Activated naive CD4-positive, alpha-beta T cell treated with anti-CD3 and anti-CD28 coated beads, Interleukin-2, amount 50 U/mL, for 72 hours (primary cell): ENCODE data around the gene P3H2. TPM values are rescaled to one million over a fixed set of nuclear protein-coding genes. Genes with fewer than 3 reads are reported as not detected.
A peak's percentile ranks its signal among the peaks of the same experiment; 100 is the strongest.

Source experiments
- ATAC-seq, 2 donors: fragments of 150-1000 bp; cut with Tn5 transposase; 2 replicates each; pipeline ENCODE4 v1.10.0; 2021; ENCODE audit warnings: mild to moderate bottlenecking in 2 of 2, moderate library complexity in 2 of 2
- DNase-seq, 2 donors: peaks; one replicate each; pipeline ENCODE4 v3.0.0; 2021 to 2022; ENCODE audit warnings: low spot score in 2 of 2
- H3K27ac Mint-ChIP-seq, 2 donors: one replicate each; pipeline ENCODE4 v1.8.0; 2022; ENCODE audit warnings: mild to moderate bottlenecking in 2 of 2, mixed read lengths in 2 of 2
- H3K36me3 Mint-ChIP-seq, 2 donors: one replicate each; pipeline ENCODE4 v1.8.0; 2022; ENCODE audit warnings: mixed read lengths in 2 of 2
- H3K9me3 Mint-ChIP-seq, 2 donors: one replicate each; pipeline ENCODE4 v1.8.0; 2022; ENCODE audit warnings: mixed read lengths in 2 of 2
- total RNA-seq, 2 donors: library from RNA; stranded (reverse); gene quantifications; one replicate each; pipeline ENCODE4 v1.2.3, GENCODE V29; 2022

The P3H2 gene
- total RNA-seq, 2 donors from 2014 or later, result not detected

DNA sequence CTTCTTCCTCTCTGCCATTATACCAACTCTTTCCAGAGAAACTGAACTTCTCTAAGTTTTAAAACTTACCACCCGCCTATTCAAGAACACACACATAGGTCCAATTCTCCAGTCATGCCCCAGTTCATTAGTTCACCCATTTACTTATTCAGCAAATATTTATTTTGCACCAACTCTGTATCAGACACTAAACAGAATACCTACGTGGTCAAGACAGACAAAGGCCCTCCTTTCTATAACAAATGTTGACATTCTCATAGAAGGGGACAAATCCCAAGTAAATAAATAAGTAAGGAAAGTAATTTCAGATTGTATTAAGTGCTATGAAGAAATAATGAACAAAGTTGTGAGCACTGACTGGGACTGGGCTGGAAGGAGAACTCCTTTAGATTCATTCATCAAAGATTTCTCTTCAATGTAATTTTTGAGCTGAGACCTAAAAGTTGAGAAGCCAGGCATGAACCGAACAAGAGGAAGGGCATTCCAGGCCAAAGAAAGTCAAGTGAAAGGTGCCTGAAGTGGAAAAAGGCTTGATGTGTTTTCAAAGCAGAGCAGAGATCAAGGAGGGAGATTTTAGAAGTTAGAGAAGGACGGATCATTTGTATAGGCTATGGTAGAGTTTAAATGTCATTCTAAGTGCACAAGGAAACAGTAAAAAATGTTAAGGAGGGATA lies 120.4 kb downstream of the P3H2 start:
- H3K27ac Mint-ChIP-seq, result no peak overlapping the region
- ATAC-seq (no peak), DNase-seq (no peak)
- H3K9me3 Mint-ChIP-seq, result no peaks in the 10 kb centered on the region
- no peaks in the 10 kb centered on the region for H3K36me3 Mint-ChIP-seq

DNA sequence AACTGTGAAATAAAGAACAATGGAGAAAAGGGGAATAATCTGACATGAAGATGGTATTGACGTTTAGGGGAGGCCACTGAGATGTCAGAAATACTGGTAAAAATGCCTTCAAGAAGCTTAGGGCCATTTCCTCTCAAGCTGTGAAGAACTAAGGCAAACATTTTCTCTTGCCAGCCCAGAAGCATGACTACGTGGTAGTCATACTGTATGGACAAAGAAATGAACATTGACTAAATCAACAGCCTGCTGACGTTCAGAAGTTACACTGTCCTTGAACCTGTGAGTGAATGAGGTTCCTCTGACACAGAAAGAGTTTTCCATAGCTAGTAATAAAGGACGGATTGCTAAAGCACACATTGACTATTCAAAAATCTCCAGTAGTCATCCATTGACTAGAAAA lies 121.0 kb downstream of the P3H2 start:
- no peaks in the 10 kb centered on the region for H3K36me3 Mint-ChIP-seq
- no peak for DNase-seq
- no peak for ATAC-seq
- H3K9me3 Mint-ChIP-seq, result no peaks in the 10 kb centered on the region
- H3K27ac Mint-ChIP-seq, result no peak overlapping the region

- no peak overlapping the region for H3K27ac Mint-ChIP-seq
- no peak for DNase-seq
- no peaks in the 10 kb centered on the region for H3K36me3 Mint-ChIP-seq
- no peaks in the 10 kb centered on the region for H3K9me3 Mint-ChIP-seq
- no peak for ATAC-seq
Measured at GRCh38 chr3:189995129-189995528, 125.6 kb downstream of the P3H2 start.

DNA sequence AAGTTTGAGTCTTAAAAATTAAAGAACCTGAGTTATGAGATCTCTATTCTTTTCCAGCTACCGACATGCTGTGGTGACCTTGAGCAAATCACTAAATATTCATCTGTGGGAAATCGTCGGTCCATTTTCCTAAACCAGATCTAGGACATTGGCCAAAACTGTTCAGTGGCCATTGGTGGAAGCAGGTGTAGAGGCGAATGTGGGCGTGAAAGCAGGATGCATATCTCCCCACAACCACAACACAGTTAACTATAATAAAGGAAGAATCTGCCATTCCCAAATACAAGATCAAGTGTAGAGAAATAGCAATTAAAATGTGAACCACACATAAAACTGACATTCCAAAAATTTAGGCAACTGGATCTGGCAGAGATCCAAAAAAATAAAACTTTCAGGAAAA lies 129.9 kb downstream of the P3H2 start:
- no peak for ATAC-seq
- no peaks in the 10 kb centered on the region for H3K9me3 Mint-ChIP-seq
- no peak overlapping the region for H3K27ac Mint-ChIP-seq
- DNase-seq, result no peak
- no peaks in the 10 kb centered on the region for H3K36me3 Mint-ChIP-seq

GRCh38 chr3:189988854-189989253 lies 131.8 kb downstream of the P3H2 start:
- DNase-seq (no peak), ATAC-seq (no peak)
- no peaks in the 10 kb centered on the region for H3K36me3 Mint-ChIP-seq
- H3K9me3 Mint-ChIP-seq, result no peaks in the 10 kb centered on the region
- no peak overlapping the region for H3K27ac Mint-ChIP-seq

DNA sequence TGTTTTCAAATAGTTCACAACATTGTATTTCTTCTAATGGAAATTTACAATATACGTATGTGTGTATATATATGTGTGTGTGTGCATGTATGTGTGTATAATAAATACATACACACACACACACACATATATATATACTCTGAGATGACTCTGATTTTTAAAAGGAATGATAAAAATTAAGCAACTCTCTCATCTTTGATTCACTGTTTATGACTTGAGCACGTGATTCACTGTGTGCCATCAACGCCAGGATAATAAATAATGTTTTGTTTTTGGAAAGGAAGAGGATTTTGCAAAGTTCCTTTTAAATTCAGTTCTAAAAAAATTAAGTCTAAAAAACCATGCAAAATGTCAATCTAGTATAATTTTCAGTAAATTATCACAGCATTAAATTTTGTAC lies 132.4 kb downstream of the P3H2 start:
- no peaks in the 10 kb centered on the region for H3K36me3 Mint-ChIP-seq
- no peak for ATAC-seq
- no peak overlapping the region for H3K27ac Mint-ChIP-seq
- DNase-seq, result no peak
- H3K9me3 Mint-ChIP-seq, result no peaks in the 10 kb centered on the region

GRCh38 chr3:189985948-189986347 lies 134.7 kb downstream of the P3H2 start:
- Mint-ChIP-seq H3K9me3 (no peaks in the 10 kb centered on the region), H3K27ac (no peak overlapping the region), H3K36me3 (no peaks in the 10 kb centered on the region)
- DNase-seq (no peak), ATAC-seq (no peak)

GRCh38 chr3:189983612-189984011 lies 137.1 kb downstream of the P3H2 start:
- ATAC-seq, result no peak
- Mint-ChIP-seq H3K36me3 (no peaks in the 10 kb centered on the region), H3K27ac (no peak overlapping the region), H3K9me3 (no peaks in the 10 kb centered on the region)
- no peak for DNase-seq

- no peak for DNase-seq
- Mint-ChIP-seq H3K27ac (no peak overlapping the region), H3K36me3 (no peaks in the 10 kb centered on the region), H3K9me3 (no peaks in the 10 kb centered on the region)
- ATAC-seq, result no peak
Measured at GRCh38 chr3:189982321-189982945, 138.3 kb downstream of the P3H2 start.

- ATAC-seq (no peak), DNase-seq (no peak)
- no peaks in the 10 kb centered on the region for H3K36me3 Mint-ChIP-seq
- H3K9me3 Mint-ChIP-seq, result no peaks in the 10 kb centered on the region
- H3K27ac Mint-ChIP-seq, result no peak overlapping the region
Measured at GRCh38 chr3:189981668-189982067, 139.0 kb downstream of the P3H2 start.

DNA sequence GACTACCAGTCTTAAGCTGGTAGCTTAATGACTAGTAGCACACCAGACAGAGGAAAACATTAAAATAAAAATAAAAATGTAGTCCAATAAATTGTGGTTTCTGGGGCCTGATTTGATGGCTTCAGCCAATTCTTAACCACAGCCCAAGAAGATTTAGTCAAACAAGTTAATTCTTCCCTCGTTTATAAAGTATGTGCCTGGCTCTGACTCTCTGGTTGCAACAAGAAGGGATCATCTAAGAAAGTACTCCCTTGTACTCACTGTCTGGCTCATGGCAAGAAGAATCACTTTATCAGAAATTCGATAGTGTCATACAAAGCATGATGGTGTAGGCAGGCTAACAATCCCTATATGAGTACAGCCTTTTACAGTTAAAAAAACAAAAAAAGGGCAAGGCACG lies 141.9 kb downstream of the P3H2 start:
- Mint-ChIP-seq H3K27ac (no peak overlapping the region), H3K9me3 (no peaks in the 10 kb centered on the region), H3K36me3 (no peaks in the 10 kb centered on the region)
- no peak for ATAC-seq
- DNase-seq, result no peak

GRCh38 chr3:189977174-189977573 lies 143.5 kb downstream of the P3H2 start:
- DNase-seq, result no peak
- no peak for ATAC-seq

DNA sequence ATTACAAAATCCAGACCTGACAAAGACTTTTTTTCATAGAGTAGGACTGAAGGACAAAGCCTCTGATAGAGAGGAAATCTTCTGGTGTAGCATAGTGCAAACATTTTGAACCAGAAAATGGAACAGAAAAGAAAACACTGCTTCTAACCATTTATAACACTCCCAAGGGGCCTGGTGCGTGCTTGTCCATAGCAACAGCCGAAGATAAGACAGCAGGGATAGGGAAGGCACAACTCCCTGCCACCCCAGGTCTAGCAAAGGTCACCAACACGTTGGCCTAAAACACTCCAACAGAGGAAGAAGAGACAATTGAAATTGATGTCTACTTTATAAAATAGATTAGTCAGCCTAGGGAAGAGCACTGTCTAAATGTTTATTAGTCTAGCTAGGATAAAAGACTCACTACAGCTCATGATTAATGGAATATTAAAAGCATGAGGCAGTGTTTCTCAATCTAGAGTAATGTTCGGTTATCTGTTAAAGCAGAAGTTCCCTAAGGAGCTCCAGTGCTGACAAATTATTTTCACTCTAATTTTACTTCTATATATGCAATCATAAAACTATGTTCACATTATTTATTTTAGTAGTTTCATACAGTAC lies 145.2 kb downstream of the P3H2 start:
- no peak for ATAC-seq
- H3K36me3 Mint-ChIP-seq, result no peaks in the 10 kb centered on the region
- H3K9me3 Mint-ChIP-seq, result no peaks in the 10 kb centered on the region
- DNase-seq, result no peak
- H3K27ac Mint-ChIP-seq, result no peak overlapping the region

More at GRCh38 chr3:189977174-189977573, 143.5 kb downstream of the P3H2 start:
- H3K9me3 Mint-ChIP-seq, result no peaks in the 10 kb centered on the region
- H3K27ac Mint-ChIP-seq, result no peak overlapping the region
- no peaks in the 10 kb centered on the region for H3K36me3 Mint-ChIP-seq

DNA sequence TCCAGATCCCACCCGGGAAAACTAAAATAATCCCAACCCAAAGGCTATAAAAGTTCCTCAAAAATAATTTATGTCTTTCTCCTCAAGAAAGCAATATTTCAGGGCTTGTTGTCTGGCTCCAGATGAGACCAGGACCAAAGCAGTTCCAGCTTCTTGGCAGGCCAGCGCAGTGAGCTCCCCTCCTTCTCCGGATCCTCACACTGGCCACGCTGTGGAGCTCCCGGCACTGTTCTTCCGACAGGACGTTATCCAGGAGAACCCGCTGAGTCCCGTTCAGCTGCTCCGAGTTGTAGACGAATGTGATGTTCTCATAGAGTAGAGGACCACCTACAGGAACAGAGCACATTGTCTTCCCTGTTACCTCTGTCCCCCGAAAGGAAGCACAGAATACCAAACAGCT lies 146.3 kb downstream of the P3H2 start:
- Mint-ChIP-seq H3K9me3 (no peaks in the 10 kb centered on the region), H3K36me3 (no peaks in the 10 kb centered on the region), H3K27ac (no peak overlapping the region)
- ATAC-seq, result no peak
- no peak for DNase-seq

GRCh38 chr3:189967254-189967865 lies 153.3 kb downstream of the P3H2 start:
- no peaks in the 10 kb centered on the region for H3K9me3 Mint-ChIP-seq
- no peak overlapping the region for H3K27ac Mint-ChIP-seq
- DNase-seq (peak in 1 of 2 donors; percentile 46), ATAC-seq (peak in 1 of 2 donors; percentile 51)
- H3K36me3 Mint-ChIP-seq, result no peaks in the 10 kb centered on the region

DNA sequence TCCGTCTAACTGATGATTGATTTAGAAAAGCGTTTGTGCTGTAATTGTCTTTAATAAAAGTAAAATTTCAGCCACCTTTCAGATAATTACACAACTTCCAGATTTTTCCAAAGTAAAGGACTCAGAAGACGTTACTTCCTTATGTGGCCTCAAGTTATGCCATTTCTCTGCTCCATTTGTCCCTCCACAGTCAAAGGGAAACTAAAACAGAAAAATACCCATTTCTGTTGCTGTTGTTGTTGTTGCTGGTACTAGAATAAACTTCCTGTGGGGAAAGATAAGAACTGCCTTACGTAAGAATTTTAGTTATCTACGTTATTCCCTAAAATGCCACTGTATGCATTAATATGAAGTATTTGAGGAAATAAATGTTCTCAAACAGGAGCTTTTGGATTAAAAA lies 153.9 kb downstream of the P3H2 start:
- ATAC-seq (no peak), DNase-seq (no peak)
- no peaks in the 10 kb centered on the region for H3K9me3 Mint-ChIP-seq
- H3K36me3 Mint-ChIP-seq, result no peaks in the 10 kb centered on the region
- no peak overlapping the region for H3K27ac Mint-ChIP-seq

DNA sequence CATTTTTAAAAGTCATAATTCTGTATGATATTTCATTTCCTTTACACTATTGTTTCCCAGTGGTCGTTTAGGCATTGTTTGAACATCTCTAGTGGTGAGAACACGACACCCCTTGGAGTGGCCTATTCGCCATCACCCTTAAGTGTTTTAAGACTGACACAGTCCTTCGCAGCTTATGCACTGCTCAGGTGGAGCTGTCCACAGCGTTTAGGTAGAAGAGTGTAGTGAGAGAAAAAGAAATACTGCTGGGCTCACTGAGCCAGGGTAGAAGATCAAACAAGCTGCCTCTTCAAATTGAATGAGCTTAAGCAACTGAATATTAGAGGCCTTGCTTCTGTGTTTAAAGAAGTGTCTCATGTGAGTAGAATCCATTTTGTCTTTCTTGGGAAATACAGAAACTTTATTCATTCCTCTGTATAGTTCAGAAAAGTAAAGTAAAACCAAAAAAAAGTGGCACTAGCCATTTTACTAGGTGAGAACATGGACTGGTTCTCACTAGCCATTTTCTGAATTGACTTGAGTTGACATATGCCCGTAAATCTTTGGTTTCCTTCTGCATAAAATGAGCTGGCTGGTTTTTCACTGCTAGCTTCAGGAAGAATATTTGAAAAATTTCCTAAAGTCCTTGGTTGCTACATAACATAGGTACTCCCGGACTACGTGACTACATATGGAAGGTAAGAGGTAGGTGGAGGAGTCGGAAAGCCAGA lies 155.9 kb downstream of the P3H2 start:
- ATAC-seq (no peak), DNase-seq (no peak)
- Mint-ChIP-seq H3K36me3 (no peaks in the 10 kb centered on the region), H3K9me3 (no peaks in the 10 kb centered on the region), H3K27ac (no peak overlapping the region)
